ENCODE data around the gene CCDC17. TPM values are rescaled to one million over a fixed set of nuclear protein-coding genes. Genes with fewer than 3 reads are reported as not detected.
A peak's percentile ranks its signal among the peaks of the same experiment; 100 is the strongest.

Gene CCDC17
- total and polyA plus RNA-seq, 2 experiments from 2014 or later = 0.57 to 2.2 TPM

GRCh38 chr1:45629035-45629434 lies 5.2 kb upstream of the CCDC17 start:
- Histone ChIP-seq H3K4me1 (ENCODE audit: insufficient read depth) (peaks cover under 1% of the 10 kb centered on the region; the same call in 1 of the 2 replicates), H3K36me3 (ENCODE audit: insufficient read depth) (peaks cover 69% of the 10 kb centered on the region), H3K9me2 (ENCODE audit: insufficient read depth) (no peaks in the 10 kb centered on the region), H2AFZ (no peak overlapping the region), H3K27ac (ENCODE audit: low read depth) (no peak overlapping the region), H3K27me3 (ENCODE audit: insufficient read depth) (no peaks in the 10 kb centered on the region), H3K4me3 (no peak overlapping the region), H3K4me2 (no peak overlapping the region), H3K79me2 (replicated peaks; ENCODE audit: insufficient read depth) (no peaks in the 10 kb centered on the region), H3F3A (replicated peaks; ENCODE audit: low read depth) (peaks cover 26% of the 10 kb centered on the region), H4K20me1 (replicated peaks; ENCODE audit: insufficient read depth) (peaks cover 26% of the 10 kb centered on the region)
- ATAC-seq (no peak), DNase-seq (ENCODE audit: low spot score) (no peak)
- Mint-ChIP-seq H3K9me3 (no peaks in the 10 kb centered on the region; the same call in 2 of the 3 replicates), H3K27me3 (ENCODE audit: insufficient read depth, low read depth, poor library complexity) (no peaks in the 10 kb centered on the region), H3K4me1 (no peaks in the 10 kb centered on the region), H3K27ac (no peak overlapping the region), H3K36me3 (ENCODE audit: low read depth) (peaks cover 81% of the 10 kb centered on the region), H3K4me3 (no peak overlapping the region)
- TF ChIP-seq REST (IDR thresholded peaks at IDR 0.05; ENCODE audit: unreplicated experiment) = no peak
- no peak for TF ChIP-seq NANOG (IDR thresholded peaks at IDR 0.05; ENCODE audit: borderline replicate concordance)
- no peak for TF ChIP-seq ZNF114 (CRISPR knock-in tag; IDR thresholded peaks at IDR 0.05)
- TF ChIP-seq STAT1 (IDR thresholded peaks at IDR 0.05; ENCODE audit: unreplicated experiment) = no peak

GRCh38 chr1:45622524-45623394 lies 1.1 kb downstream of the CCDC17 start:
- Histone ChIP-seq H2AFZ (no peak overlapping the region), H3K27me3 (ENCODE audit: insufficient read depth) (no peaks in the 10 kb centered on the region), H4K20me1 (replicated peaks; ENCODE audit: insufficient read depth) (peaks cover 14% of the 10 kb centered on the region; the same call in 1 of the 2 replicates), H3K36me3 (ENCODE audit: insufficient read depth) (peaks cover 16% of the 10 kb centered on the region), H3K4me2 (peak overlapping the region; percentile 73), H3K27ac (ENCODE audit: low read depth) (peak overlapping the region; percentile 34), H3K4me3 (peak overlapping the region; percentile 47), H3K79me2 (replicated peaks; ENCODE audit: insufficient read depth) (no peaks in the 10 kb centered on the region), H3F3A (replicated peaks; ENCODE audit: low read depth) (peaks cover 63% of the 10 kb centered on the region), H3K9me2 (ENCODE audit: insufficient read depth) (no peaks in the 10 kb centered on the region), H3K4me1 (ENCODE audit: insufficient read depth) (peaks cover 10% of the 10 kb centered on the region; the same call in 1 of the 2 replicates)
- Mint-ChIP-seq H3K4me3 (no peak overlapping the region), H3K9me3 (no peaks in the 10 kb centered on the region), H3K27me3 (ENCODE audit: insufficient read depth, low read depth, poor library complexity) (peaks cover 25% of the 10 kb centered on the region), H3K4me1 (peaks cover 7% of the 10 kb centered on the region), H3K27ac (peak overlapping the region; percentile 82), H3K36me3 (ENCODE audit: low read depth) (peaks cover 44% of the 10 kb centered on the region)
- ATAC-seq (peak; percentile 42), DNase-seq (ENCODE audit: low spot score) (peak; percentile 82)
- peak; percentile 13; the same call in 1 of the 2 replicates for TF ChIP-seq POLR2AphosphoS5 (IDR thresholded peaks at IDR 0.05; ENCODE audit: low read depth)
- TF ChIP-seq EZH2 (IDR thresholded peaks at IDR 0.05; ENCODE audit: low read depth, unreplicated experiment) = no peak

Data from GM23338 (cell line).